WTC11 (cell line): ENCODE measurements around the gene ZNF329. TPM values are rescaled to one million over a fixed set of nuclear protein-coding genes. Genes with fewer than 3 reads are reported as not detected.

Experiments used
- CBFB ChIP-seq: sonication (generic); formaldehyde crosslinking; IDR thresholded peaks from 2 replicates; pipeline ENCODE4 v1.8.1; 2022; ENCODE audit warnings: mild to moderate bottlenecking, low read depth, missing genetic modification reagents
- ELF4 ChIP-seq: sonication (generic); formaldehyde crosslinking; IDR thresholded peaks from 2 replicates; pipeline ENCODE4 v1.8.1; 2022; ENCODE audit warnings: low read depth, mild to moderate bottlenecking, moderate library complexity, missing genetic modification reagents
- ETV6 ChIP-seq: sonication (generic); formaldehyde crosslinking; IDR thresholded peaks from 2 replicates; pipeline ENCODE4 v1.8.1; 2022; ENCODE audit warnings: mild to moderate bottlenecking, missing genetic modification reagents
- GRHL2 ChIP-seq: fragments of 250-450 bp; sonication (Bioruptor Pico); IDR thresholded peaks from 2 replicates; pipeline ENCODE4 v1.8.0; 2022; ENCODE audit warnings: mild to moderate bottlenecking, moderate library complexity; ENCODE audit not compliant: insufficient replicate concordance, severe bottlenecking
- HMGA2 ChIP-seq: fragments of 250-450 bp; sonication (Bioruptor Pico); IDR thresholded peaks from 2 replicates; pipeline ENCODE4 v1.4.0; 2021; ENCODE audit warnings: mild to moderate bottlenecking, moderate library complexity
- JAZF1 ChIP-seq: fragments of 250-450 bp; sonication (Bioruptor Pico); IDR thresholded peaks from 2 replicates; pipeline ENCODE4 v1.9.0; 2021; ENCODE audit warnings: moderate library complexity, mild to moderate bottlenecking, inconsistent platforms
- KAT7 ChIP-seq: sonication (generic); formaldehyde crosslinking; IDR thresholded peaks from 2 replicates; pipeline ENCODE4 v1.8.1; 2023; ENCODE audit warnings: missing genetic modification reagents, mild to moderate bottlenecking, borderline replicate concordance
- MYBL2 ChIP-seq: sonication (generic); formaldehyde crosslinking; IDR thresholded peaks from 2 replicates; pipeline ENCODE4 v1.8.1; 2023; ENCODE audit warnings: mild to moderate bottlenecking, moderate library complexity, missing genetic modification reagents
- NFYB ChIP-seq: sonication (generic); formaldehyde crosslinking; conservative IDR thresholded peaks from 2 replicates; pipeline ENCODE4 v1.8.0; 2022; ENCODE audit warnings: low read depth, missing genetic modification reagents
- NR1H2 ChIP-seq: sonication (generic); formaldehyde crosslinking; IDR thresholded peaks from 2 replicates; pipeline ENCODE4 v1.9.0; 2021; ENCODE audit warnings: mild to moderate bottlenecking, moderate library complexity, missing genetic modification reagents
- NR2C2 ChIP-seq: sonication (generic); formaldehyde crosslinking; IDR thresholded peaks from 2 replicates; pipeline ENCODE4 v1.8.0; 2022; ENCODE audit warnings: mild to moderate bottlenecking, missing genetic modification reagents
- NR3C1 ChIP-seq: sonication (generic); formaldehyde crosslinking; conservative IDR thresholded peaks from 2 replicates; pipeline ENCODE4 v1.8.1; 2023; ENCODE audit warnings: low read depth, mild to moderate bottlenecking, missing genetic modification reagents
- SMAD4 ChIP-seq: sonication (generic); formaldehyde crosslinking; IDR thresholded peaks from 2 replicates; pipeline ENCODE4 v1.8.0; 2022; ENCODE audit warnings: mild to moderate bottlenecking, missing genetic modification reagents
- TCF7 ChIP-seq: sonication (generic); formaldehyde crosslinking; IDR thresholded peaks from 2 replicates; pipeline ENCODE4 v1.8.0; 2022; ENCODE audit warnings: mild to moderate bottlenecking, low read depth, missing genetic modification reagents, moderate library complexity
- TEAD4 ChIP-seq: sonication (generic); formaldehyde crosslinking; IDR thresholded peaks from 2 replicates; pipeline ENCODE4 v1.8.0; 2022; ENCODE audit warnings: mild to moderate bottlenecking, missing genetic modification reagents
- TP53 ChIP-seq: sonication (generic); formaldehyde crosslinking; IDR thresholded peaks from 2 replicates; pipeline ENCODE4 v1.8.1; 2023; ENCODE audit warnings: mild to moderate bottlenecking, missing genetic modification reagents
- ZBTB21 ChIP-seq: sonication (generic); formaldehyde crosslinking; IDR thresholded peaks from 2 replicates; pipeline ENCODE4 v1.8.1; 2023; ENCODE audit warnings: mild to moderate bottlenecking, missing genetic modification reagents, borderline replicate concordance
- ZNF219 ChIP-seq: sonication (generic); formaldehyde crosslinking; IDR thresholded peaks from 2 replicates; pipeline ENCODE4 v1.8.0; 2023; ENCODE audit warnings: missing genetic modification reagents, mild to moderate bottlenecking, borderline replicate concordance
- ZNF232 ChIP-seq: sonication (generic); formaldehyde crosslinking; IDR thresholded peaks from 2 replicates; pipeline ENCODE4 v1.8.0; 2022; ENCODE audit warnings: mild to moderate bottlenecking, missing genetic modification reagents
- ZNF263 ChIP-seq: sonication (generic); formaldehyde crosslinking; IDR thresholded peaks from 2 replicates; pipeline ENCODE4 v1.8.1; 2022; ENCODE audit warnings: low read depth, mild to moderate bottlenecking, moderate library complexity, missing genetic modification reagents
- ZNF423 ChIP-seq: fragments of 250-450 bp; sonication (Bioruptor Pico); IDR thresholded peaks from 2 replicates; pipeline ENCODE4 v2.1.2; 2022; ENCODE audit warnings: mild to moderate bottlenecking, moderate library complexity
- total RNA-seq: library from RNA; stranded (reverse); gene quantifications from 3 replicates; pipeline ENCODE4 v1.2.3, GENCODE V29; 2021
- TF ChIP-seq, protein P1 (sequence below): fragments of 250-450 bp; sonication (Bioruptor Pico); IDR thresholded peaks from 2 replicates; pipeline ENCODE4 v2.1.2; 2022; ENCODE audit warnings: mild to moderate bottlenecking, moderate library complexity
- TF ChIP-seq, protein P2 (sequence below): sonication (generic); formaldehyde crosslinking; conservative IDR thresholded peaks from 2 replicates; pipeline ENCODE4 v1.8.1; 2022; ENCODE audit warnings: mild to moderate bottlenecking, missing genetic modification reagents
- TF ChIP-seq, protein P3 (sequence below): sonication (generic); formaldehyde crosslinking; IDR thresholded peaks from 2 replicates; pipeline ENCODE4 v1.8.0; 2022; ENCODE audit warnings: mild to moderate bottlenecking, missing genetic modification reagents
- TF ChIP-seq, protein P4 (sequence below): sonication (generic); formaldehyde crosslinking; IDR thresholded peaks from 2 replicates; pipeline ENCODE4 v1.8.1; 2022; ENCODE audit warnings: low read depth, missing genetic modification reagents, borderline replicate concordance
- TF ChIP-seq, protein P5 (sequence below): fragments of 250-450 bp; sonication (Bioruptor Pico); IDR thresholded peaks from 2 replicates; pipeline ENCODE4 v1.8.0; 2021; ENCODE audit warnings: mild to moderate bottlenecking
- TF ChIP-seq, protein P6 (sequence below): fragments of 250-450 bp; sonication (Bioruptor Pico); conservative IDR thresholded peaks from 2 replicates; pipeline ENCODE4 v1.9.0; 2021; ENCODE audit warnings: mild to moderate bottlenecking
- TF ChIP-seq, protein P7 (sequence below): sonication (generic); formaldehyde crosslinking; IDR thresholded peaks from 2 replicates; pipeline ENCODE4 v1.8.1; 2023; ENCODE audit warnings: mild to moderate bottlenecking, missing genetic modification reagents, moderate library complexity
- TF ChIP-seq, protein P8 (sequence below): sonication (generic); formaldehyde crosslinking; IDR thresholded peaks from 2 replicates; pipeline ENCODE4 v1.8.1; 2023; ENCODE audit warnings: mild to moderate bottlenecking, missing genetic modification reagents
- TF ChIP-seq, protein P9 (sequence below): sonication (generic); formaldehyde crosslinking; IDR thresholded peaks from 2 replicates; pipeline ENCODE4 v1.8.0; 2023; ENCODE audit warnings: missing genetic modification reagents

Gene ZNF329
- total RNA-seq, 1 experiment from 2014 or later: 16.3 TPM

DNA sequence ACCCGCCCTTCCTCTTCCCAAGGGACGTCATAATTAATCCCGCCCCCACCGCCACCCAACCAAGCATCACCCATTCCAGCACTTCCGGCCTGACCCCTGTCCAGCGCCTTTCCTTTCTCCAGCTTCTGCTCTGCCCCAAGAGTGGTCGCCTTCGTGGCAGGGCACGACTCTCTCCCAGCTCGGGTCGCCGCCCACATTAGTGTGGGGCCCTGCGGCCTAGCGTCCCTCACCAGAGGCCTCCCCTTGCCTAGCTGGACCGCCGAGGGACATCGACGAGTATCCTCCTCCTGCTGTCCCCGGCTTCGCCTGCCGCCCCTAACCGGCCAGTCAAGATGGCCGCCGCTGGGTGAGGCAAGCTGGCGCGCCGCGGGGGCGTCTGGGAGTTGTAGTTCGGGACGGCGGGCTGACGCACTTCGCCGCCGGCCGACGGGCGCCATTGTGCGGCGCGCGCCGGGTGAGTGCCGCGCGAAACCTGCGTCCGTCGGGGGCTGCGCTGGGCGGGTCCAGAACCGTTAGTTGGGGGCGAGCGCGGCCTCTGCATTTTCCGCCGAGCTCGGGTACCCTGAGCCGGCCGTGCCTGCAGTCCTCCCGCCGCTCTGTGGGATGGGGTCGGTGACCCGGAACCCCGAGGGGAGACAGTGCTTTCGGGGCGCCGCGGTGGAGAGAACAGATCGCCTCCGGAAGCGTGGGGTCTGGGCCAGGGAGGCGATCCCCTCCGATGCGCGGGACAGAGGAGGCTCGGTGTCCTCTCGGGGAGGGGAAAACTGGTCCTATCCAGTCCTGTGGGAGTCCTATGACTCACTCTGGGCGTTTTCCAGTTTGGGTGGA lies 32.6 kb upstream of the ZNF329 start, which contains the start of gene ZNF274 (continued):
- TF ChIP-seq NR1H2 (CRISPR knock-in tag) (no peak), ZNF232 (CRISPR knock-in tag) (peak; percentile 58; the same call in 1 of the 2 replicates), ZNF219 (no peak; the same call in 1 of the 2 replicates), KAT7 (CRISPR knock-in tag) (peak; percentile 93), ELF4 (CRISPR knock-in tag) (no peak), ZNF423 (no peak), ZNF263 (CRISPR knock-in tag) (no peak), GRHL2 (CRISPR knock-in tag) (no peak), TCF7 (peak; percentile 82; the same call in 1 of the 2 replicates), NR2C2 (no peak), HMGA2 (no peak), SMAD4 (CRISPR knock-in tag) (0 out of 2 replicates have a peak, but pooled peaks have one; percentile 62), MYBL2 (peak; percentile 61; the same call in 1 of the 2 replicates), TEAD4 (CRISPR knock-in tag) (peak; percentile 35; the same call in 1 of the 2 replicates), NFYB (CRISPR knock-in tag) (0 out of 2 replicates have a peak, but pooled peaks have one; percentile 13), ZBTB21 (peak; percentile 87), ETV6 (CRISPR knock-in tag) (no peak; the same call in none of the 2 replicates), JAZF1 (no peak), NR3C1 (no peak), TP53 (CRISPR knock-in tag) (no peak), CBFB (CRISPR knock-in tag) (no peak)
- TF ChIP-seq, protein P1, sequence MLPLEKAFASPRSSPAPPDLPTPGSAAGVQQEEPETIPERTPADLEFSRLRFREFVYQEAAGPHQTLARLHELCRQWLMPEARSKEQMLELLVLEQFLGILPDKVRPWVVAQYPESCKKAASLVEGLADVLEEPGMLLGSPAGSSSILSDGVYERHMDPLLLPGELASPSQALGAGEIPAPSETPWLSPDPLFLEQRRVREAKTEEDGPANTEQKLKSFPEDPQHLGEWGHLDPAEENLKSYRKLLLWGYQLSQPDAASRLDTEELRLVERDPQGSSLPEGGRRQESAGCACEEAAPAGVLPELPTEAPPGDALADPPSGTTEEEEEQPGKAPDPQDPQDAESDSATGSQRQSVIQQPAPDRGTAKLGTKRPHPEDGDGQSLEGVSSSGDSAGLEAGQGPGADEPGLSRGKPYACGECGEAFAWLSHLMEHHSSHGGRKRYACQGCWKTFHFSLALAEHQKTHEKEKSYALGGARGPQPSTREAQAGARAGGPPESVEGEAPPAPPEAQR (CRISPR knock-in tag): no peak
- TF ChIP-seq, protein P2, sequence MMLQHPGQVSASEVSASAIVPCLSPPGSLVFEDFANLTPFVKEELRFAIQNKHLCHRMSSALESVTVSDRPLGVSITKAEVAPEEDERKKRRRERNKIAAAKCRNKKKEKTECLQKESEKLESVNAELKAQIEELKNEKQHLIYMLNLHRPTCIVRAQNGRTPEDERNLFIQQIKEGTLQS (CRISPR knock-in tag): no peak
- TF ChIP-seq, protein P3, sequence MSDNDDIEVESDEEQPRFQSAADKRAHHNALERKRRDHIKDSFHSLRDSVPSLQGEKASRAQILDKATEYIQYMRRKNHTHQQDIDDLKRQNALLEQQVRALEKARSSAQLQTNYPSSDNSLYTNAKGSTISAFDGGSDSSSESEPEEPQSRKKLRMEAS (CRISPR knock-in tag): peak; percentile 94
- TF ChIP-seq, protein P4, sequence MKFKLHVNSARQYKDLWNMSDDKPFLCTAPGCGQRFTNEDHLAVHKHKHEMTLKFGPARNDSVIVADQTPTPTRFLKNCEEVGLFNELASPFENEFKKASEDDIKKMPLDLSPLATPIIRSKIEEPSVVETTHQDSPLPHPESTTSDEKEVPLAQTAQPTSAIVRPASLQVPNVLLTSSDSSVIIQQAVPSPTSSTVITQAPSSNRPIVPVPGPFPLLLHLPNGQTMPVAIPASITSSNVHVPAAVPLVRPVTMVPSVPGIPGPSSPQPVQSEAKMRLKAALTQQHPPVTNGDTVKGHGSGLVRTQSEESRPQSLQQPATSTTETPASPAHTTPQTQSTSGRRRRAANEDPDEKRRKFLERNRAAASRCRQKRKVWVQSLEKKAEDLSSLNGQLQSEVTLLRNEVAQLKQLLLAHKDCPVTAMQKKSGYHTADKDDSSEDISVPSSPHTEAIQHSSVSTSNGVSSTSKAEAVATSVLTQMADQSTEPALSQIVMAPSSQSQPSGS (CRISPR knock-in tag): no peak
- TF ChIP-seq, protein P5, sequence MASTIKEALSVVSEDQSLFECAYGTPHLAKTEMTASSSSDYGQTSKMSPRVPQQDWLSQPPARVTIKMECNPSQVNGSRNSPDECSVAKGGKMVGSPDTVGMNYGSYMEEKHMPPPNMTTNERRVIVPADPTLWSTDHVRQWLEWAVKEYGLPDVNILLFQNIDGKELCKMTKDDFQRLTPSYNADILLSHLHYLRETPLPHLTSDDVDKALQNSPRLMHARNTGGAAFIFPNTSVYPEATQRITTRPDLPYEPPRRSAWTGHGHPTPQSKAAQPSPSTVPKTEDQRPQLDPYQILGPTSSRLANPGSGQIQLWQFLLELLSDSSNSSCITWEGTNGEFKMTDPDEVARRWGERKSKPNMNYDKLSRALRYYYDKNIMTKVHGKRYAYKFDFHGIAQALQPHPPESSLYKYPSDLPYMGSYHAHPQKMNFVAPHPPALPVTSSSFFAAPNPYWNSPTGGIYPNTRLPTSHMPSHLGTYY (CRISPR knock-in tag): no peak
- TF ChIP-seq, protein P6, sequence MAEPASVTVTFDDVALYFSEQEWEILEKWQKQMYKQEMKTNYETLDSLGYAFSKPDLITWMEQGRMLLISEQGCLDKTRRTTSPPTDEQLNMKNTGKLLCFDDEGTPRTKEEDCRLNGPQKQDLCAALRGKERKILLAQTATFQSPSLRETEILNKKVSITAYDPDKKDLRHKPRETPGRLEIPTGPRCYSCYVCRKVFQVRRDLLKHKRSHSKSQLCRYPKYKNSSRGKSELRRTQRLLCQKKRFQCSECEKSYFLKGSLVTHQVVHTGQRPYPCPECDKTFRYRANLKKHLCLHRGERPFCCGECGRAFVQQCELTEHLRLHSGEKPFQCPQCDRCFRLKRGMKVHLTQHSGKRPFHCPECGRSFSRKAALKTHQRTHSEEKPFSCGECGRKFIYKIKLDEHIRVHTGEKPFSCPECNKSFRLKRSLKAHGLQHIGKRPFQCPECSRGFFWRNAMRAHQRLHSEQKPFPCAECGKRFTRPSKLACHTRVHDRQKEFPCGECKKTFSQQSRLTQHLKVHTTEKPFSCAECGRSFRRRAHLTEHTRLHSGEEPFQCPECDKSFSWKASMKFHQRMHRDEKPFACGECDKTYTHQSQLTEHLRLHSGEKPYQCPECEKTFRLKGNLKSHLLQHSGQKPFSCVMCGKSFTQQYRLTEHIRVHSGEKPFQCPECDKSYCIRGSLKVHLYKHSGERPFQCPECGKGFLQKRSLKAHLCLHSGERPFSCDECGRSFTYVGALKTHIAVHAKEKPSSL: no peak
- TF ChIP-seq, protein P7, sequence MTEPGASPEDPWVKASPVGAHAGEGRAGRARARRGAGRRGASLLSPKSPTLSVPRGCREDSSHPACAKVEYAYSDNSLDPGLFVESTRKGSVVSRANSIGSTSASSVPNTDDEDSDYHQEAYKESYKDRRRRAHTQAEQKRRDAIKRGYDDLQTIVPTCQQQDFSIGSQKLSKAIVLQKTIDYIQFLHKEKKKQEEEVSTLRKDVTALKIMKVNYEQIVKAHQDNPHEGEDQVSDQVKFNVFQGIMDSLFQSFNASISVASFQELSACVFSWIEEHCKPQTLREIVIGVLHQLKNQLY (CRISPR knock-in tag): peak; percentile 92; the same call in 1 of the 2 replicates
- TF ChIP-seq, protein P8, sequence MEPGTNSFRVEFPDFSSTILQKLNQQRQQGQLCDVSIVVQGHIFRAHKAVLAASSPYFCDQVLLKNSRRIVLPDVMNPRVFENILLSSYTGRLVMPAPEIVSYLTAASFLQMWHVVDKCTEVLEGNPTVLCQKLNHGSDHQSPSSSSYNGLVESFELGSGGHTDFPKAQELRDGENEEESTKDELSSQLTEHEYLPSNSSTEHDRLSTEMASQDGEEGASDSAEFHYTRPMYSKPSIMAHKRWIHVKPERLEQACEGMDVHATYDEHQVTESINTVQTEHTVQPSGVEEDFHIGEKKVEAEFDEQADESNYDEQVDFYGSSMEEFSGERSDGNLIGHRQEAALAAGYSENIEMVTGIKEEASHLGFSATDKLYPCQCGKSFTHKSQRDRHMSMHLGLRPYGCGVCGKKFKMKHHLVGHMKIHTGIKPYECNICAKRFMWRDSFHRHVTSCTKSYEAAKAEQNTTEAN: peak; percentile 78
- TF ChIP-seq, protein P9, sequence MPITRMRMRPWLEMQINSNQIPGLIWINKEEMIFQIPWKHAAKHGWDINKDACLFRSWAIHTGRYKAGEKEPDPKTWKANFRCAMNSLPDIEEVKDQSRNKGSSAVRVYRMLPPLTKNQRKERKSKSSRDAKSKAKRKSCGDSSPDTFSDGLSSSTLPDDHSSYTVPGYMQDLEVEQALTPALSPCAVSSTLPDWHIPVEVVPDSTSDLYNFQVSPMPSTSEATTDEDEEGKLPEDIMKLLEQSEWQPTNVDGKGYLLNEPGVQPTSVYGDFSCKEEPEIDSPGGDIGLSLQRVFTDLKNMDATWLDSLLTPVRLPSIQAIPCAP (CRISPR knock-in tag): no peak
